ENCODE measurements around the gene SDK1. TPM values are rescaled to one million over a fixed set of nuclear protein-coding genes. Genes with fewer than 3 reads are reported as not detected.
A peak's percentile ranks its signal among the peaks of the same experiment; 100 is the strongest.

The SDK1 gene
- polyA plus RNA-seq, 2 of the 4 experiments (the other 2 are of a cell fraction) = 0.12 to 0.28 TPM

DNA sequence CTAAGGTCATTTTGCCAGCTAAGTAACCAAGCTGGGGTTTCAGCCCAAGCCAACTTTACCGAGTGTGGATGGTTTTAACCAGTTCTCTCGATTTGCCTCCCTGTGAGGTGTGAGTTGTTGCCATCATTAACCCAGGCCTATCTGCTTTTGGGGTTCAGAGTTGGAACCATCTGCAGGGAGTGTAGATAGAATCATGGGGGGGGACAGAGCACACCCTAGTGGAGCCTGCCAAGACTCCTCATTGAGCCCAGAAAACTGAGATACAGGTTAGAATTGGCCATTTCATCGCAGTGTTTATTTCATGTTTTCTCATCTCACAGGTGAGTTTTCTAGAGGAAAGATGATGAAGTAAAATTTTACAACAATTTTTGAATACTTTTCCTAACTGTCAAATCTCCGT lies 133.6 kb downstream of the SDK1 start (continued):
- TF ChIP-seq EHF (CRISPR knock-in tag; IDR thresholded peaks at IDR 0.05) = no peak
- TF ChIP-seq, protein P1, sequence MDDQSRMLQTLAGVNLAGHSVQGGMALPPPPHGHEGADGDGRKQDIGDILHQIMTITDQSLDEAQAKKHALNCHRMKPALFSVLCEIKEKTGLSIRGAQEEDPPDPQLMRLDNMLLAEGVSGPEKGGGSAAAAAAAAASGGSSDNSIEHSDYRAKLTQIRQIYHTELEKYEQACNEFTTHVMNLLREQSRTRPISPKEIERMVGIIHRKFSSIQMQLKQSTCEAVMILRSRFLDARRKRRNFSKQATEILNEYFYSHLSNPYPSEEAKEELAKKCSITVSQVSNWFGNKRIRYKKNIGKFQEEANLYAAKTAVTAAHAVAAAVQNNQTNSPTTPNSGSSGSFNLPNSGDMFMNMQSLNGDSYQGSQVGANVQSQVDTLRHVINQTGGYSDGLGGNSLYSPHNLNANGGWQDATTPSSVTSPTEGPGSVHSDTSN (IDR thresholded peaks at IDR 0.05) = no peak
- no peak for TF ChIP-seq ELK1 (IDR thresholded peaks at IDR 0.05; ENCODE audit: low read depth, low read length)
- no peak for TF ChIP-seq KDM5A (IDR thresholded peaks at IDR 0.05)
- TF ChIP-seq ZFP36 (IDR thresholded peaks at IDR 0.05; ENCODE audit: borderline replicate concordance, partially characterized antibody) = no peak
- no peak for TF ChIP-seq KDM1A (IDR thresholded peaks at IDR 0.05; ENCODE audit: low read depth)
- TF ChIP-seq, protein P2, sequence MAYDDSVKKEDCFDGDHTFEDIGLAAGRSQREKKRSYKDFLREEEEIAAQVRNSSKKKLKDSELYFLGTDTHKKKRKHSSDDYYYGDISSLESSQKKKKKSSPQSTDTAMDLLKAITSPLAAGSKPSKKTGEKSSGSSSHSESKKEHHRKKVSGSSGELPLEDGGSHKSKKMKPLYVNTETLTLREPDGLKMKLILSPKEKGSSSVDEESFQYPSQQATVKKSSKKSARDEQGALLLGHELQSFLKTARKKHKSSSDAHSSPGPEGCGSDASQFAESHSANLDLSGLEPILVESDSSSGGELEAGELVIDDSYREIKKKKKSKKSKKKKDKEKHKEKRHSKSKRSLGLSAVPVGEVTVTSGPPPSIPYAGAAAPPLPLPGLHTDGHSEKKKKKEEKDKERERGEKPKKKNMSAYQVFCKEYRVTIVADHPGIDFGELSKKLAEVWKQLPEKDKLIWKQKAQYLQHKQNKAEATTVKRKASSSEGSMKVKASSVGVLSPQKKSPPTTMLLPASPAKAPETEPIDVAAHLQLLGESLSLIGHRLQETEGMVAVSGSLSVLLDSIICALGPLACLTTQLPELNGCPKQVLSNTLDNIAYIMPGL (CRISPR knock-in tag; IDR thresholded peaks at IDR 0.05; ENCODE audit: borderline replicate concordance) = no peak

- no peaks in the 10 kb centered on the region for H3K9me3 ChIP-seq
- H3K4me3 ChIP-seq = no peak overlapping the region
- ChIA-PET POLR2A (no interaction called here), CTCF (interaction anchor here (1.7 kb wide), 1 partner anchor 136 kb away, joined by 3 read pairs; no protein-coding TSS in a partner anchor)
- peak overlapping the region; percentile 59 for H3K4me2 ChIP-seq
- peaks cover 41% of the 10 kb centered on the region for H3K4me1 ChIP-seq
- WGBS (ENCODE audit: missing lambda C conversion rate) = 29% methylated on average over 2 of the region's 2 CpGs
- FAIRE-seq = no peak
- ATAC-seq = no peak
- no peak for TF ChIP-seq RAD21 (conservative IDR thresholded peaks at IDR 0.05 in 1 of 2, IDR thresholded peaks at IDR 0.05 in 1 of 2)
- TF ChIP-seq BHLHE40 (IDR thresholded peaks at IDR 0.05; ENCODE audit: low read depth, low read length) = no peak
- TF ChIP-seq SREBF2 (IDR thresholded peaks at IDR 0.05) = no peak
- no peak for TF ChIP-seq GATA3 (IDR thresholded peaks at IDR 0.05; ENCODE audit: borderline replicate concordance)
- TF ChIP-seq CBX2 (IDR thresholded peaks at IDR 0.05; ENCODE audit: borderline replicate concordance, low read depth) = no peak
- TF ChIP-seq RNF2 (IDR thresholded peaks at IDR 0.05; ENCODE audit: borderline replicate concordance, low read depth) = no peak
- no peak for TF ChIP-seq CHD2 (IDR thresholded peaks at IDR 0.05; ENCODE audit: low read length, partially characterized antibody)
- no peak for TF ChIP-seq TP53 (CRISPR knock-in tag; IDR thresholded peaks at IDR 0.05)
- TF ChIP-seq HEYL (CRISPR knock-in tag; IDR thresholded peaks at IDR 0.05) = no peak
- TF ChIP-seq FOXS1 (CRISPR knock-in tag; IDR thresholded peaks at IDR 0.05) = no peak
- no peak for TF ChIP-seq EP300 (IDR thresholded peaks at IDR 0.05)
- TF ChIP-seq FOSB (CRISPR knock-in tag; IDR thresholded peaks at IDR 0.05) = no peak
- TF ChIP-seq, protein P3, sequence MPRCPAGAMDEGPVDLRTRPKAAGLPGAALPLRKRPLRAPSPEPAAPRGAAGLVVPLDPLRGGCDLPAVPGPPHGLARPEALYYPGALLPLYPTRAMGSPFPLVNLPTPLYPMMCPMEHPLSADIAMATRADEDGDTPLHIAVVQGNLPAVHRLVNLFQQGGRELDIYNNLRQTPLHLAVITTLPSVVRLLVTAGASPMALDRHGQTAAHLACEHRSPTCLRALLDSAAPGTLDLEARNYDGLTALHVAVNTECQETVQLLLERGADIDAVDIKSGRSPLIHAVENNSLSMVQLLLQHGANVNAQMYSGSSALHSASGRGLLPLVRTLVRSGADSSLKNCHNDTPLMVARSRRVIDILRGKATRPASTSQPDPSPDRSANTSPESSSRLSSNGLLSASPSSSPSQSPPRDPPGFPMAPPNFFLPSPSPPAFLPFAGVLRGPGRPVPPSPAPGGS (IDR thresholded peaks at IDR 0.05) = no peak
- peak overlapping the region in 1 of 2 experiments; percentile 45; a peak in 2 of 6 replicates for H3K27ac ChIP-seq
- no peak for DNase-seq (ENCODE audit: low read depth in 1 of 2, low spot score in 1 of 2)
Measured at GRCh38 chr7:3436112-3436511, 135.1 kb downstream of the SDK1 start.

DNA sequence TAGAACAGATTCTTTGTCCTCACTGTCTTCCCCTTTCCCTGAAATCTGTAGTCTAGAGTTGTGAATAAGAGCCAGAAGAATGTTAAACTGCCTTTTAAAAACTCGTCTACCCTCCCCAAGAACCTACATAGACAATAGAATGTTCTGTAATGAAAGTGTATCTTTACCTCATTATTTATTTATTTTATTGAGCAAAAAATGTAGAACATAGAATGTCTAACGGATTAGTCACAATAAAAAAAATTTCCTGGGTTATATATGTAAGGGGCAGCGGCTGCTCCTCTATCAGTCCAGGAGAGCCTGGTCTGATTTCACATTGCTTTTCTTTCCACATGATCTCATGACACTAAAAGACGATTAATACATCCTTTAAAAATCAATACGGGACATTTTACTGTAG lies 135.7 kb downstream of the SDK1 start:
- Histone ChIP-seq H3K4me2 (peak overlapping the region; percentile 59), H3K4me1 (peaks cover 41% of the 10 kb centered on the region), H3K4me3 (peak overlapping the region; percentile 17; the same call in 1 of the 3 replicates), H3K27ac (peak overlapping the region; percentile 66 to 79), H3K9me3 (no peaks in the 10 kb centered on the region)
- ChIA-PET POLR2A (no interaction called here), CTCF (no interaction called here)
- 3% methylated on average over 5 of the region's 5 CpGs for WGBS (ENCODE audit: missing lambda C conversion rate)
- peak; percentile 29 to 37 for DNase-seq (ENCODE audit: low read depth in 1 of 2, low spot score in 1 of 2)
- FAIRE-seq = no peak
- ATAC-seq = peak; percentile 65 to 72; a peak in 5 of 6 replicates
- no peak for TF ChIP-seq JUN (IDR thresholded peaks at IDR 0.05)
- TF ChIP-seq, protein P1 (IDR thresholded peaks at IDR 0.05) = no peak
- TF ChIP-seq EHMT2 (IDR thresholded peaks at IDR 0.05; ENCODE audit: low read depth) = no peak
- TF ChIP-seq MAX (IDR thresholded peaks at IDR 0.05) = no peak
- TF ChIP-seq E2F6 (IDR thresholded peaks at IDR 0.05; ENCODE audit: borderline replicate concordance, low read depth) = no peak
- TF ChIP-seq CBX8 (IDR thresholded peaks at IDR 0.05) = no peak
- no peak for TF ChIP-seq PHF8 (IDR thresholded peaks at IDR 0.05; ENCODE audit: borderline replicate concordance, low read depth)
- TF ChIP-seq MAZ (IDR thresholded peaks at IDR 0.05; ENCODE audit: borderline replicate concordance, low read depth, low read length) = no peak
- TF ChIP-seq JUNB (IDR thresholded peaks at IDR 0.05) = peak; percentile 79

Measured in A549 (cell line).